HL-60 (cell line): ENCODE measurements around the gene FGR.

Source experiments
- CTCF ChIP-seq: IDR thresholded peaks from one replicate; pipeline ENCODE4 v1.5.1; 2011; ENCODE audit warnings: low read length, control low read depth, inconsistent platforms; ENCODE audit not compliant: insufficient read depth
- POLR2AphosphoS5 ChIP-seq: IDR thresholded peaks from 2 replicates; pipeline ENCODE4 v1.6.1; 2012; ENCODE audit warnings: low read depth
- REST ChIP-seq: IDR thresholded peaks from 2 replicates; pipeline ENCODE4 v1.6.1; 2012; ENCODE audit warnings: low read depth; ENCODE audit not compliant: insufficient replicate concordance

GRCh38 chr1:27662261-27662660 lies 27.3 kb upstream of the FGR start:
- no peak for TF ChIP-seq CTCF
- no peak for TF ChIP-seq POLR2AphosphoS5
- no peak for TF ChIP-seq REST
